HCT116 (cell line): ENCODE results near the gene FAM110A.

Experiments
- EZH2 ChIP-seq: fragments of 200-600 bp; sonication (generic); IDR thresholded peaks from 2 replicates; pipeline ENCODE4 v1.6.1; 2017; ENCODE audit warnings: antibody characterized with exemption, mixed run types
- JUND ChIP-seq: IDR thresholded peaks from 2 replicates; pipeline ENCODE4 v1.6.1; 2012
- POLR2A ChIP-seq: IDR thresholded peaks from 2 replicates; pipeline ENCODE4 v1.7.0; 2011; ENCODE audit warnings: borderline replicate concordance; ENCODE audit not compliant: insufficient read depth, insufficient read length; ENCODE audit errors: extremely low read depth
- POLR2AphosphoS5 ChIP-seq: IDR thresholded peaks from 2 replicates; pipeline ENCODE4 v1.6.1; 2011; ENCODE audit warnings: mild to moderate bottlenecking, low read depth, low read length, moderate library complexity
- TCF7L2 ChIP-seq: IDR thresholded peaks from 2 replicates; pipeline ENCODE4 v1.7.0; 2011; ENCODE audit warnings: borderline replicate concordance, inconsistent platforms; ENCODE audit not compliant: insufficient read depth, insufficient read length; ENCODE audit errors: extremely low read depth
- ZNF274 ChIP-seq: fragments of 200-500 bp; sonication (Bioruptor generic); IDR thresholded peaks from 2 replicates; pipeline ENCODE4 v1.6.1; 2014; ENCODE audit warnings: mild to moderate bottlenecking, low read depth, low read length, inconsistent platforms
- TF ChIP-seq, protein P1 (sequence below): IDR thresholded peaks from 2 replicates; pipeline ENCODE4 v1.6.1; 2012
- TF ChIP-seq, protein P2 (sequence below), 3 experiments: fragments of 200-600 bp in 1 of 3; sonication (generic) in 1 of 3; IDR thresholded peaks in 2 of 3; conservative IDR thresholded peaks in 1 of 3; 2 replicates each; pipeline ENCODE4 v1.5.1; 2012 to 2017; ENCODE audit warnings: low read depth in 2 of 3, low read length in 2 of 3, antibody characterized with exemption in 1 of 3, borderline replicate concordance in 1 of 3, control low read depth in 1 of 3, mild to moderate bottlenecking in 1 of 3, mixed read lengths in 1 of 3, mixed run types in 1 of 3, moderate library complexity in 1 of 3; ENCODE audit not compliant: insufficient read depth in 1 of 3

DNA sequence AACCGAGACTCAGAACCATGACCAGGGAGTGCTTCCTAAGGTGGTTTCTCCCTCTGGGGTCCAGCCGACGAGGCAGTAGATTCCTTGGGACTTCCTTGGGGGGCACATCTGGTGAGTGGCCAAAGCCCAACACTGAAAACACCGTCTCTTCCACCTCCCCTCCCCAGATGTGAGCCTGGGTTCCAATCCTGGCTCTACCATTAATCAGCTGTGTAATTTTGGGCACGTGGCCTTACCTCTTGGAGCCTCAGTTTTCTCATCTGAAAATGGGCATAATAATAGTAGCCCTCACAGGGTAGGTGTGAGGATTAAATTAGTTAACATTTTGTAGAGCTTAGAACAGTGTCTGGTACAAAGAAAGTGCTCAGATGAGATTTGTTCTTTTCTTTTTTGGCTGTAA, 5.5 kb downstream of the FAM110A start:
- TF ChIP-seq, protein P1, sequence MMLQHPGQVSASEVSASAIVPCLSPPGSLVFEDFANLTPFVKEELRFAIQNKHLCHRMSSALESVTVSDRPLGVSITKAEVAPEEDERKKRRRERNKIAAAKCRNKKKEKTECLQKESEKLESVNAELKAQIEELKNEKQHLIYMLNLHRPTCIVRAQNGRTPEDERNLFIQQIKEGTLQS, result no peak
- TF ChIP-seq POLR2A, result no peak
- no peak for TF ChIP-seq EZH2
- TF ChIP-seq POLR2AphosphoS5, result no peak
- TF ChIP-seq ZNF274, result no peak
- TF ChIP-seq, protein P2, sequence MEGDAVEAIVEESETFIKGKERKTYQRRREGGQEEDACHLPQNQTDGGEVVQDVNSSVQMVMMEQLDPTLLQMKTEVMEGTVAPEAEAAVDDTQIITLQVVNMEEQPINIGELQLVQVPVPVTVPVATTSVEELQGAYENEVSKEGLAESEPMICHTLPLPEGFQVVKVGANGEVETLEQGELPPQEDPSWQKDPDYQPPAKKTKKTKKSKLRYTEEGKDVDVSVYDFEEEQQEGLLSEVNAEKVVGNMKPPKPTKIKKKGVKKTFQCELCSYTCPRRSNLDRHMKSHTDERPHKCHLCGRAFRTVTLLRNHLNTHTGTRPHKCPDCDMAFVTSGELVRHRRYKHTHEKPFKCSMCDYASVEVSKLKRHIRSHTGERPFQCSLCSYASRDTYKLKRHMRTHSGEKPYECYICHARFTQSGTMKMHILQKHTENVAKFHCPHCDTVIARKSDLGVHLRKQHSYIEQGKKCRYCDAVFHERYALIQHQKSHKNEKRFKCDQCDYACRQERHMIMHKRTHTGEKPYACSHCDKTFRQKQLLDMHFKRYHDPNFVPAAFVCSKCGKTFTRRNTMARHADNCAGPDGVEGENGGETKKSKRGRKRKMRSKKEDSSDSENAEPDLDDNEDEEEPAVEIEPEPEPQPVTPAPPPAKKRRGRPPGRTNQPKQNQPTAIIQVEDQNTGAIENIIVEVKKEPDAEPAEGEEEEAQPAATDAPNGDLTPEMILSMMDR (IDR thresholded peaks at IDR 0.05 in 2 of 3, conservative IDR thresholded peaks at IDR 0.05 in 1 of 3; ENCODE audit: borderline replicate concordance in 1 of 3, insufficient read depth in 1 of 3, low read depth in 2 of 3, low read length in 2 of 3), result no peak
- TF ChIP-seq TCF7L2, result no peak
- TF ChIP-seq JUND, result no peak
